Measurements from ENCODE around the gene SERPINA9. TPM values are rescaled to one million over a fixed set of nuclear protein-coding genes. Genes with fewer than 3 reads are reported as not detected.
"Not testable (repeated sequence)": the region's sequence is repeated elsewhere in the genome, so short reads cannot be mapped to it uniquely, and the experiment has no call there.

The SERPINA9 gene
- polyA plus RNA-seq (ENCODE audit: low read depth in 6 of 6) = not detected

- peaks cover 12 to 27% (median 20%) of the 10 kb centered on the region in 7 donors for H3K9me3 Mint-ChIP-seq
- H3K4me1 Mint-ChIP-seq = peaks cover 0 to 1% (median 0%) of the 10 kb centered on the region in 3 donors
- ATAC-seq (ENCODE audit: low read depth in 2 of 2) (peak in 1 of 2 donors; percentile 45), DNase-seq (no peak)
- H3K36me3 Mint-ChIP-seq = no peaks in the 10 kb centered on the region
- no peak within 1 kb of the TSS for H3K4me3 Mint-ChIP-seq
- H3K27me3 Mint-ChIP-seq = peaks cover 12 to 15% (median 14%) of the 10 kb centered on the region in 3 donors
- H3K27ac Mint-ChIP-seq = no peak within 1 kb of the TSS
Measured at GRCh38 chr14:94476023-94476422, at the start of gene SERPINA9. Gene SERPINA9 (minus strand): TSS chr14:94476197. CDS start chr14:94469840, 6,357 bp downstream.

- Mint-ChIP-seq H3K27ac (no peak overlapping the region), H3K4me1 (peaks cover 0 to 1% (median 0%) of the 10 kb centered on the region in 3 donors), H3K36me3 (peaks cover 0 to 7% of the 10 kb centered on the region in 2 donors), H3K9me3 (peaks cover 0 to 12% (median 5%) of the 10 kb centered on the region in 7 donors), H3K4me3 (no peak overlapping the region), H3K27me3 (peaks cover 19 to 33% (median 27%) of the 10 kb centered on the region in 3 donors)
- ATAC-seq (ENCODE audit: low read depth in 2 of 2) = no peak
- no peak for DNase-seq
Measured at GRCh38 chr14:94524093-94524492, 48.1 kb upstream of the SERPINA9 start.

- DNase-seq = no peak
- Mint-ChIP-seq H3K4me3 (no peak overlapping the region), H3K36me3 (peaks cover 0 to 13% of the 10 kb centered on the region in 2 donors), H3K27me3 (peaks cover 19 to 33% (median 27%) of the 10 kb centered on the region in 3 donors), H3K27ac (no peak overlapping the region), H3K4me1 (peaks cover 0 to 5% (median 0%) of the 10 kb centered on the region in 3 donors), H3K9me3 (peaks cover 0 to 16% (median 8%) of the 10 kb centered on the region in 7 donors)
- no peak for ATAC-seq (ENCODE audit: low read depth in 2 of 2)
Measured at GRCh38 chr14:94523265-94523664, 47.3 kb upstream of the SERPINA9 start.

- Mint-ChIP-seq H3K36me3 (peaks cover 0 to 13% of the 10 kb centered on the region in 2 donors), H3K27me3 (peaks cover 19 to 33% (median 27%) of the 10 kb centered on the region in 3 donors), H3K4me3 (no peak overlapping the region), H3K9me3 (peaks cover 0 to 16% (median 8%) of the 10 kb centered on the region in 7 donors), H3K27ac (peak overlapping the region in 2 of 6 donors; percentile 39 to 59), H3K4me1 (peaks cover 0 to 5% (median 0%) of the 10 kb centered on the region in 3 donors)
- ATAC-seq (ENCODE audit: low read depth in 2 of 2) (no peak), DNase-seq (no peak)
Measured at GRCh38 chr14:94522115-94522724, 46.2 kb upstream of the SERPINA9 start.

- ATAC-seq (ENCODE audit: low read depth in 2 of 2) (no peak), DNase-seq (no peak)
- Mint-ChIP-seq H3K4me1 (peaks cover 0 to 5% (median 0%) of the 10 kb centered on the region in 3 donors), H3K9me3 (peaks cover 0 to 16% (median 8%) of the 10 kb centered on the region in 7 donors), H3K4me3 (peak overlapping the region in 1 of 8 donors; percentile 41), H3K36me3 (peaks cover 0 to 13% of the 10 kb centered on the region in 2 donors), H3K27me3 (peaks cover 19 to 33% (median 23%) of the 10 kb centered on the region in 3 donors), H3K27ac (no peak overlapping the region)
Measured at GRCh38 chr14:94521375-94522114, 45.5 kb upstream of the SERPINA9 start.

- H3K27ac Mint-ChIP-seq = no peak overlapping the region
- peaks cover 5 to 16% (median 8%) of the 10 kb centered on the region in 3 donors for H3K27me3 Mint-ChIP-seq
- DNase-seq (no peak), ATAC-seq (ENCODE audit: low read depth in 2 of 2) (no peak)
- peaks cover 0 to 16% (median 5%) of the 10 kb centered on the region in 7 donors for H3K9me3 Mint-ChIP-seq
- H3K4me1 Mint-ChIP-seq = peaks cover 0 to 5% (median 0%) of the 10 kb centered on the region in 3 donors
- peaks cover 0 to 13% of the 10 kb centered on the region in 2 donors for H3K36me3 Mint-ChIP-seq
- H3K4me3 Mint-ChIP-seq = no peak overlapping the region
Measured at GRCh38 chr14:94517641-94518257, 41.8 kb upstream of the SERPINA9 start.

GRCh38 chr14:94517248-94517640, 41.2 kb upstream of the SERPINA9 start:
- H3K4me1 Mint-ChIP-seq = peaks cover 0 to 5% (median 0%) of the 10 kb centered on the region in 3 donors
- peaks cover 3 to 13% (median 6%) of the 10 kb centered on the region in 3 donors for H3K27me3 Mint-ChIP-seq
- ATAC-seq (ENCODE audit: low read depth in 2 of 2) (no peak), DNase-seq (no peak)
- no peak overlapping the region for H3K27ac Mint-ChIP-seq
- H3K36me3 Mint-ChIP-seq = peaks cover 0 to 13% of the 10 kb centered on the region in 2 donors
- H3K4me3 Mint-ChIP-seq = no peak overlapping the region
- H3K9me3 Mint-ChIP-seq = peaks cover 0 to 16% (median 5%) of the 10 kb centered on the region in 7 donors

GRCh38 chr14:94515856-94516255, 39.9 kb upstream of the SERPINA9 start:
- peaks cover 0 to 16% (median 5%) of the 10 kb centered on the region in 7 donors for H3K9me3 Mint-ChIP-seq
- no peak for ATAC-seq (ENCODE audit: low read depth in 2 of 2)
- H3K27ac Mint-ChIP-seq = no peak overlapping the region
- H3K36me3 Mint-ChIP-seq = peaks cover 0 to 13% of the 10 kb centered on the region in 2 donors
- H3K4me1 Mint-ChIP-seq = peaks cover 0 to 5% (median 0%) of the 10 kb centered on the region in 3 donors
- no peak overlapping the region for H3K4me3 Mint-ChIP-seq
- H3K27me3 Mint-ChIP-seq = peaks cover 0 to 7% (median 3%) of the 10 kb centered on the region in 3 donors
- no peak for DNase-seq

GRCh38 chr14:94515426-94515825, 39.4 kb upstream of the SERPINA9 start:
- no peak for DNase-seq
- Mint-ChIP-seq H3K9me3 (peaks cover 0 to 16% (median 5%) of the 10 kb centered on the region in 7 donors), H3K27ac (no peak overlapping the region), H3K4me3 (no peak overlapping the region), H3K4me1 (peaks cover 0 to 5% (median 0%) of the 10 kb centered on the region in 3 donors), H3K27me3 (peaks cover 0 to 7% (median 3%) of the 10 kb centered on the region in 3 donors), H3K36me3 (peaks cover 0 to 13% of the 10 kb centered on the region in 2 donors)
- ATAC-seq (ENCODE audit: low read depth in 2 of 2) = no peak

- Mint-ChIP-seq H3K4me1 (peaks cover 0 to 5% (median 0%) of the 10 kb centered on the region in 3 donors), H3K27ac (no peak overlapping the region), H3K36me3 (peaks cover 0 to 9% of the 10 kb centered on the region in 2 donors), H3K4me3 (no peak overlapping the region), H3K27me3 (peaks cover 0 to 7% (median 0%) of the 10 kb centered on the region in 3 donors), H3K9me3 (peaks cover 0 to 8% (median 2%) of the 10 kb centered on the region in 7 donors)
- no peak for DNase-seq
- no peak for ATAC-seq (ENCODE audit: low read depth in 2 of 2)
Measured at GRCh38 chr14:94514351-94514750, 38.4 kb upstream of the SERPINA9 start.

GRCh38 chr14:94510481-94510880, 34.5 kb upstream of the SERPINA9 start:
- not testable (repeated sequence) for H3K4me3 Mint-ChIP-seq; ATAC-seq (ENCODE audit: low read depth in 2 of 2); H3K9me3 Mint-ChIP-seq; H3K4me1 Mint-ChIP-seq; H3K36me3 Mint-ChIP-seq; H3K27ac Mint-ChIP-seq; DNase-seq
- peaks cover 6 to 15% (median 9%) of the 10 kb centered on the region in 3 donors for H3K27me3 Mint-ChIP-seq

- Mint-ChIP-seq H3K4me1 (no peaks in the 10 kb centered on the region), H3K27ac (peak within 1 kb of the TSS in 1 of 6 donors; percentile 27), H3K9me3 (no peaks in the 10 kb centered on the region), H3K4me3 (no peak within 1 kb of the TSS), H3K36me3 (no peaks in the 10 kb centered on the region), H3K27me3 (peaks cover 12 to 16% (median 14%) of the 10 kb centered on the region in 3 donors)
- ATAC-seq (ENCODE audit: low read depth in 2 of 2) (no peak), DNase-seq (no peak)
Measured at GRCh38 chr14:94509356-94509755, 33.4 kb upstream of the SERPINA9 start, which contains the start of gene SERPINA12. Gene SERPINA12 (minus strand): TSS chr14:94509469. CDS start chr14:94498397, 11,072 bp downstream.

- Mint-ChIP-seq H3K4me1 (no peaks in the 10 kb centered on the region), H3K4me3 (no peak overlapping the region), H3K27me3 (peaks cover 12 to 14% (median 13%) of the 10 kb centered on the region in 3 donors), H3K27ac (no peak overlapping the region), H3K36me3 (no peaks in the 10 kb centered on the region), H3K9me3 (no peaks in the 10 kb centered on the region)
- DNase-seq = no peak
- no peak for ATAC-seq (ENCODE audit: low read depth in 2 of 2)
Measured at GRCh38 chr14:94505641-94506040, 29.6 kb upstream of the SERPINA9 start.
